ENCODE data around the gene GMEB2. TPM values are rescaled to one million over a fixed set of nuclear protein-coding genes. Genes with fewer than 3 reads are reported as not detected.
"Not testable (repeated sequence)": the region's sequence is repeated elsewhere in the genome, so short reads cannot be mapped to it uniquely, and the experiment has no call there.

The GMEB2 gene
- total RNA-seq, 4 donors from 2014 or later = 6.6 to 12.8 (median 9.2) TPM

DNA sequence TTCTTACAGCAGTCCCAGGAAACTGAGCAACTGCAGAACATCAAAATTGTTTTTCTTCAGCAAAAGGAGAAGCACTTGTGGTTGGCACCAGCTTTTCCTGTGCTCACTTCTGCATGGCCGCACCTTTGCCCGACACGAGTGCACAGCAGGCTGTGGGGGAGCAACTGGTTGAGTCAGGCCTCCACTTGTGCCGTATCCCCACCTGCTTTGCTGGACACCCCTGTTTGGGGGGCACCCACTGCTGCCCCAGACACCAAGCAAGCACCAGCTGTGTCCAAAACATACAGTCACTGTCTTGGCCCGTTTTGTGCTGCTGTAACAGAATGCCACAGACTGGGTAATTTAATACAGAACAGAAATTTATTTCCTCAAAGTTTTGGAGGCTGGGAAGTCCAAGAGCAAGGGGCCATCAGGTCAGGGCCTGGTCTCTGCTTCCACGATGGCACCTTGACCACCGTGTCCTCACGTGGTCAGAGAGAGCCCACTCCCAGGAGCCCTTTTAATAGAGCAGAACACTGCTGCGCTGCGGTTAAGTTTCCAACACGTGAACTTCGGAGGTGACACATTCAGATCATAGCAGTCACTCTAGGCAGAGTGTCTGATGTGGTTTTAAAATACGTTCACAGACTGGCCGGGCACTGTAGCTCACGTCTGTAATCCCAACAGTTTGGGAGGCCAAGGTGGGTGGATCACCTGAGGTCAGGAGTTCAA, 8.7 kb upstream of the GMEB2 start:
- TF ChIP-seq CTCF (IDR thresholded peaks at IDR 0.05) = no peak
- ATAC-seq (ENCODE audit: low FRiP score) (no peak), DNase-seq (ENCODE audit: low spot score) (no peak)

GRCh38 chr20:63633732-63634131, 6.8 kb upstream of the GMEB2 start:
- TF ChIP-seq CTCF (IDR thresholded peaks at IDR 0.05) = no peak
- no peak for ATAC-seq (ENCODE audit: low FRiP score)
- no peak for DNase-seq (ENCODE audit: low spot score)

DNA sequence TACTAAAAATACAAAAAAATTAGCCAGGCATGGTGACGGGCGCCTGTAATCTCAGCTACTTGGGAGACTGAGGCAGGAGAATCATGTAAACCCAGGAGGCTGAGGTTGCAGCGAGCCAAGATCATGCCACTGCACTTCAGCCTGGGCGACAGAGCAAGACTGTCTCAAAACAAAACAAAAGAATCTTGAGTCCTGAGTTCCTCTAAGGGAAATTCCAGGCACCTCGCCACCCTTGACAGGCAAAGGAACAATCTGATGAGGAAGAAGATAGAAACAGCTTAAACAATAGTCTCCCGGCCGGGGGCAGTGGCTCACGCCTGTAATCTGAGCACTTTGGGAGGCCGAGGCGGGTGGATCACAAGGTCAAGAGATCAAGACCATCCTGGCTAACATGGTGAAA, 4.5 kb upstream of the GMEB2 start:
- DNase-seq (ENCODE audit: low spot score) = not testable (repeated sequence)

DNA sequence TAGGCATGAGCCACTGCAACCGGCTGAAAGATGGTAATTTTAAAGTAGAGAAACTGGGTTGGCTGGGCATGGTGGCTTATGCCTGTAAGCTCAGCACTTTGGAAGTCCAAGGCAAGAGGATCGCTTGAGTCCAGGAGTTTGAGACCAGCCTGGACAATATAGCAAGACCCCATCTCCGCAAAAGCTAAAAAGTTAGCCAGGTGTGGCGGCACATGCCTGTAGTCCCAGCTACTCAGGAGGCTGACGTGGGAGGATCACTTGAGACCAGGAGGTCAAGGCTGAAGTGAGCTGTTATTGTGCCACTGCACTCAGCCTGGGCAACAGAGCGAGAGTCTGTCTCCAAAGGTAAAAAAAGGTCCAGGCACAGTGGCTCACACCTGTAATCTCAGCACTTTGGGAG, 4.1 kb upstream of the GMEB2 start:
- not testable (repeated sequence) for ATAC-seq (ENCODE audit: low FRiP score); DNase-seq (ENCODE audit: low spot score)

More for the DNA sequence above, 4.5 kb upstream of the GMEB2 start:
- ATAC-seq (ENCODE audit: low FRiP score) = not testable (repeated sequence)

DNA sequence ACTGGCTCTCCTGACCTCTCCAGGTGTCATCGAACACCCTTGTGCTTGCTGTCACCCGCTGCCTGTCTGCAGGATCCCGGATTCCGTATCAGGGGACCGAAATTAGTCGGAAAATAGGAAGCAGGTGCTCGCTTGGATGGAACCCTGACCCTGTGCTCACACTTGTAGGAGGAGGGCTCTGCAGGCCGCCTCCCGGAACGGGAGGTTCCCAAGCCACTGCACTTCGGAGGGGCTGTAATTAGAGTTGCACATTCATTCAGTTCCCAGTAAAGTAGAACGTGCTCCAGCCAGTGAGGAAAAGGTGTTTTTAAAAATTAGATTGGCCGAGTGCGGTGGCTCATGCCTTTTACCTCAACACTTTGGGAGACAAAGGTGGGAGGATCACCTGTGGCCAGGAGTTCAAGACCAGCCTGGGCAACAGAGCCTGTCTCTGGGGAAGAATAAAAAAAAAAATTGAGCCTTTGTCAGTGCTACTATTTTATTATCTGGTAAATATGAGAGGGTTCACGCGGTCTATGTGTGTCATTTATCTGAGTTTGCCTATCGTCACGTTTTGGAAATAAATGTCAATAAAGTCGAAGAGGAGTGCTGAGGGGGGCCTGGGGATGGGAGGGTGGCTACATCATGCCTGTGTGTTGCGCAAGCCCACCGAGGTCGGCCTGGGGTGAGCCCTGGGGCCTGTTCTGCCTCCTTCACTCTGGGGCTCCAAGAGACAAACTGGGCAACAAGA, 1.5 kb upstream of the GMEB2 start:
- ATAC-seq (ENCODE audit: low FRiP score) = peak; percentile 37
- no peak for DNase-seq (ENCODE audit: low spot score)
- TF ChIP-seq CTCF (IDR thresholded peaks at IDR 0.05) = no peak

GRCh38 chr20:63627751-63628245, 897 bp upstream of the GMEB2 start:
- no peak for TF ChIP-seq CTCF (IDR thresholded peaks at IDR 0.05)
- no peak for DNase-seq (ENCODE audit: low spot score)
- ATAC-seq (ENCODE audit: low FRiP score) = peak; percentile 4

DNA sequence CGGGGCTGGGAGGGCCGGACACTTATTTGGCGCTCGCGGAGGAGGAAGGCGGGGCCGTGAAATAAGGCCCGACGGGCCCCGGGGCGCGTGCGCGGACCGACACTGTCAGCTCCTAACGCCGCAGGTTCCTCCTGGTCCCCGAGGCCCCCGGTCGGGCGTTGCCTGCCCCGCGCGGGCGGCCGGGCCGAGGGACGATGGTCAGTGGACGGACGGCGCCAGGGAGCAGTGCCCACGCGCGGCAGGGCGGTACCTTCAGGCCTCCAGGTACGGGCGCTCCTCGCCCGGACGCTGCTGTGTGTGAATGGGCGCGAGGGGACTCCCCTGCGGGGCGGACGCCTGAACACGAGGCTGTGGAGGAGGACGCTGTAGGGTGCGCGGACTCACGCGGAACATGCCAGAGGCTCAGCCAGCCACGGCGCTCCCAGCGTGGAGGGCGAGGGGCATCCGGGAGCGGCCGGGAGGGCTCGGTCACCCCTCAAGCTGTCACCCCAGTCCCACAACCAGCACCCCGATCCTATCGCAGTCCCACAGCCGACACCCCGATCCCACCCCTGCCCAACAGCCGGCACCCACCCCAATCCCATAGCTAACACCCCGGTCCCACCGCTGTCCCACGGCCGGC, 339 bp upstream of the GMEB2 start:
- TF ChIP-seq CTCF (IDR thresholded peaks at IDR 0.05) = no peak

More for the DNA sequence above, 339 bp upstream of the GMEB2 start:
- DNase-seq (ENCODE audit: low spot score) (peak; percentile 71), ATAC-seq (ENCODE audit: low FRiP score) (peak; percentile 95)
